Heart right ventricle (tissue), 16 donors: ENCODE results near the gene CCDC59. TPM values are rescaled to one million over a fixed set of nuclear protein-coding genes. Genes with fewer than 3 reads are reported as not detected.

Source experiments
- ATAC-seq, 8 donors: fragments of 200-7000 bp; cut with Tn5 transposase; one replicate each; pipeline ENCODE4 v1.9.1; 2020; ENCODE audit warnings: mild to moderate bottlenecking in 8 of 8, moderate library complexity in 8 of 8, moderate number of reproducible peaks in 1 of 8
- DNase-seq, 2 donors: peaks; one replicate each; pipeline ENCODE4 v3.0.0-alpha.2; 2020
- H3K27ac ChIP-seq, 10 donors: fragments of 200-600 bp; sonication (generic) in 2 of 10; one replicate each; pipeline versions ENCODE4 v1.5.0 to v1.8.0; 2020 to 2022; ENCODE audit warnings: mild to moderate bottlenecking in 3 of 10
- H3K27me3 ChIP-seq, 7 donors: fragments of 200-600 bp; one replicate each; pipeline ENCODE4 v1.8.0; 2021 to 2022; ENCODE audit warnings: mild to moderate bottlenecking in 2 of 7
- H3K36me3 ChIP-seq, 9 donors: fragments of 200-600 bp; sonication (generic) in 1 of 9; one replicate each; pipeline versions ENCODE4 v1.5.0 to v1.8.0; 2020 to 2022; ENCODE audit warnings: mild to moderate bottlenecking in 2 of 9
- H3K4me1 ChIP-seq, 9 donors: fragments of 200-600 bp; sonication (generic) in 1 of 9; one replicate each; pipeline versions ENCODE4 v1.5.0 to v1.8.0; 2020 to 2022; ENCODE audit warnings: mild to moderate bottlenecking in 4 of 9
- H3K4me3 ChIP-seq, 10 donors: fragments of 200-600 bp; sonication (generic) in 2 of 10; one replicate each; pipeline versions ENCODE4 v1.5.0 to v1.8.0; 2020 to 2022; ENCODE audit warnings: mild to moderate bottlenecking in 7 of 10, moderate library complexity in 2 of 10
- H3K9me3 ChIP-seq, 11 donors: fragments of 200-600 bp in 10 of 11; sonication (generic) in 2 of 11; one replicate each; pipeline versions ENCODE4 v1.5.0 to v1.8.0; 2013 to 2022; ENCODE audit warnings: mild to moderate bottlenecking in 2 of 11, control low read depth in 1 of 11, moderate library complexity in 1 of 11
- WGBS, 2 donors: extraction: QIAGEN DNeasy Blood & Tissue Kit; methylation state at CpG; one replicate each; pipeline ENCODE4 v1.1.7; 2013; ENCODE audit warnings: inconsistent platforms in 1 of 2; 5-methylcytosine and 5-hydroxymethylcytosine counted together
- intact Hi-C, 10 donors: fragments of 100-400 bp; cut with DNase I; formaldehyde crosslinking; loops; one replicate each; pipeline versions ENCODE4 v1.11.1 to v1.14.2; 2022
- polyA plus RNA-seq, 2 donors: library from polyadenylated mRNA; stranded (reverse); fragments of 200-250 nt; gene quantifications; one replicate each; pipeline ENCODE4 v1.2.3, GENCODE V29; 2013
- total RNA-seq, 10 donors: library from RNA; stranded (reverse); fragmentation: NEBNext Ultra II Directional in 3 of 10; extraction: Animal tissue kit (Norgen Biotek cat#: 25700) in 3 of 10; gene quantifications; one replicate each; pipeline versions ENCODE4 v1.2.1 to v1.2.4, GENCODE V29; 2021 to 2023
- TF ChIP-seq, protein P1 (sequence below), 9 donors: fragments of 200-600 bp; sonication (generic) in 2 of 9; IDR thresholded peaks; one replicate each; pipeline versions ENCODE4 v1.5.0 to v1.8.0; 2021 to 2022; ENCODE audit warnings: antibody characterized with exemption in 9 of 9, mild to moderate bottlenecking in 5 of 9, moderate library complexity in 1 of 9
- donor health status: Arrhythmogenic right ventricular cardiomyopathy.
- donor health status: ischemic (EF 13 %, LVEDD 7.1; RV severe dilation, severe dysfunction).
- donor health status: healthy with polysubstance abuse.
- donor health status: DM: no; HTN: yes; CAD: no.
- donor health status: DM: no; HTN: no; CAD: no.
- donor health status: ischemic (EF 25% LVEDD 6.9; RV normal size, moderate dysfunction).
- donor health status: ischemic (EF 25% LVEDD 5.7; RV mildly dilated, moderate dysfunction).
- donor health status: healthy.
- donor health status: DM: yes; HTN: yes; CAD: no.
- donor health status: Ischemic cardiomyopathy.
- donor health status: ischemic (EF 35%, LVEDD 5.7; RV mildly dilated, moderate dysfunction).
- donor health status: nonischemic (EF 11% LVEDD 7.7; RV severe dilation, severe dysfunction).
- donor health status: DM: yes; HTN: yes; CAD: no.
- donor health status: PGD.
- donor health status: ischemic (EF 29% LVEDD 5.4; RV normal size, mild dysfunction).
- donor health status: nonischemic (EF 23%, LVEDD 6.1; RV moderate dilation, normal function).

The CCDC59 gene
- total and polyA plus RNA-seq, 12 donors, result 22.7 to 38.2 (median 26.8) TPM

DNA sequence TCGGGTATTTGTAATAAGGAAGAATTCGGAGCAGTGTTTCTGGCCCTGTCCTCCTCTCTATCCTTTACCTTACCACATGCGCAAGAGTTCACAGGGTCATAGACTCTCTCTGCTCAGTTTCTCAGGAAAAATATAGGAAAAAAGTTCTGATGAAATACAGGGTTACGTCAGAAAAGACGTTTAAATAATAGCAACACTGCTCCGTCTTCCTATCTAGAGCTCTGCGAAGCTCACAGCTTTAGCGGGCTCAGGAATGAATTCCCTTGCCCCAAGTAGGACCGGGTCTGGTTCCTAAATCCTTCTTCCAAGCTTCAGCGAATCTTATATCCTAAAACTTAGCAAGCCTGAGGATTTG is 365 bp downstream of the CCDC59 start:
- ATAC-seq (peak in 1 of 8 donors; percentile 0), DNase-seq (no peak)
- Histone ChIP-seq H3K36me3 (peaks cover 0 to 44% (median 25%) of the 10 kb centered on the region in 9 donors), H3K4me3 (peak overlapping the region; percentile 64 to 95 (median 86)), H3K4me1 (peaks cover 0 to 52% (median 41%) of the 10 kb centered on the region in 9 donors), H3K9me3 (no peaks in the 10 kb centered on the region), H3K27me3 (no peaks in the 10 kb centered on the region), H3K27ac (peak overlapping the region in 9 of 10 donors; percentile 91 to 99 (median 96))
- 0 to 1% methylated on average over 10 of the region's 10 CpGs for WGBS, 2 donors
- TF ChIP-seq, protein P1, sequence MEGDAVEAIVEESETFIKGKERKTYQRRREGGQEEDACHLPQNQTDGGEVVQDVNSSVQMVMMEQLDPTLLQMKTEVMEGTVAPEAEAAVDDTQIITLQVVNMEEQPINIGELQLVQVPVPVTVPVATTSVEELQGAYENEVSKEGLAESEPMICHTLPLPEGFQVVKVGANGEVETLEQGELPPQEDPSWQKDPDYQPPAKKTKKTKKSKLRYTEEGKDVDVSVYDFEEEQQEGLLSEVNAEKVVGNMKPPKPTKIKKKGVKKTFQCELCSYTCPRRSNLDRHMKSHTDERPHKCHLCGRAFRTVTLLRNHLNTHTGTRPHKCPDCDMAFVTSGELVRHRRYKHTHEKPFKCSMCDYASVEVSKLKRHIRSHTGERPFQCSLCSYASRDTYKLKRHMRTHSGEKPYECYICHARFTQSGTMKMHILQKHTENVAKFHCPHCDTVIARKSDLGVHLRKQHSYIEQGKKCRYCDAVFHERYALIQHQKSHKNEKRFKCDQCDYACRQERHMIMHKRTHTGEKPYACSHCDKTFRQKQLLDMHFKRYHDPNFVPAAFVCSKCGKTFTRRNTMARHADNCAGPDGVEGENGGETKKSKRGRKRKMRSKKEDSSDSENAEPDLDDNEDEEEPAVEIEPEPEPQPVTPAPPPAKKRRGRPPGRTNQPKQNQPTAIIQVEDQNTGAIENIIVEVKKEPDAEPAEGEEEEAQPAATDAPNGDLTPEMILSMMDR (IDR thresholded peaks at IDR 0.05), result no peak
- intact Hi-C loops, result no loop called here

DNA sequence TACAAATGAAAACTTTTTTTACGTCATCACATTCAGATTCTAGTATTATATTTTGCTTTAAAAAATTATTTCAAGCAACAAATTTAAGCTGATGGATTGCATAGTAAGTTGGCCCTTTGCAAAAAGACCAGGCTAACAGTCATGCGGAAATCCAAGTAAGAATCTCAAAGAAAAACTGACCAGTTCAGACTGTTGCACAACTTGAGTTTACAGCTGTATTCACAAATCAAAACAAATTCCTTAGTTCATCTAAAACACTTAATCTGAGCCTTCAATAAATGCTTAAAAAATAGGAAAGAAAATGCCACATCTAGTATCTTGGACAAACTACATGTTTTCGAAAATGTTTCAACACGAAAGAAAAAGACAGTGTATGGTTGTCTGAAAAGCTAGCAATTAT is 847 bp downstream of the CCDC59 start:
- no peaks in the 10 kb centered on the region for H3K27me3 ChIP-seq
- H3K4me3 ChIP-seq, result peak overlapping the region; percentile 64 to 95 (median 86)
- H3K27ac ChIP-seq, result peak overlapping the region in 5 of 10 donors; percentile 91 to 96 (median 94)
- 44 to 48% methylated on average over 4 of the region's 4 CpGs for WGBS, 2 donors
- peaks cover 0 to 52% (median 41%) of the 10 kb centered on the region in 9 donors for H3K4me1 ChIP-seq
- no peaks in the 10 kb centered on the region for H3K9me3 ChIP-seq
- ATAC-seq (no peak), DNase-seq (no peak)
- H3K36me3 ChIP-seq, result peaks cover 0 to 47% (median 29%) of the 10 kb centered on the region in 9 donors
- TF ChIP-seq, protein P1 (IDR thresholded peaks at IDR 0.05), result no peak
- intact Hi-C loops, result no loop called here

DNA sequence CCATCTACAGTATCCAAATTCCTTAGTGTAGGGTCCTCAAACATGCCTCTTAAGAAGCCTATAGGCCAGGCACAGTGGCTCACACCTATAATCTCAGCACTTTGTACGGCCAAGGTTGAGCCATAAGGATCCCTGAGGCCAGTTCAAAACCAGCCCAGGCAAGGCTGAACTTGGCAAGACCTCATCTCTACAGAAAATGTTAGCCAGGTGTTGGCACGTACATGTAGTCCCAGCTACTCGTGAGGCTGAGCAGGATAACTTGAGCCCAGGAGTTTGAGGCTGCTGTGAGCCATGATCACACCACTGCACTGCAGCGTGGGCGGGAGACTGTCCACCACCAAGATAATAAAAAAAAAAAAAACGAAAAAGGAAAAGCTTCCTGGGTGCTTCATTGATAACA is 6.8 kb downstream of the CCDC59 start:
- Histone ChIP-seq H3K27me3 (no peaks in the 10 kb centered on the region), H3K9me3 (no peaks in the 10 kb centered on the region), H3K36me3 (peaks cover 0 to 90% (median 33%) of the 10 kb centered on the region in 9 donors), H3K4me1 (peaks cover 0 to 24% (median 11%) of the 10 kb centered on the region in 9 donors), H3K27ac (no peak overlapping the region), H3K4me3 (no peak overlapping the region)
- WGBS, 2 donors, result 76 to 86% methylated on average over 6 of the region's 6 CpGs
- TF ChIP-seq, protein P1 (IDR thresholded peaks at IDR 0.05), result no peak
- ATAC-seq (no peak), DNase-seq (no peak)
- intact Hi-C loops, result no loop called here

DNA sequence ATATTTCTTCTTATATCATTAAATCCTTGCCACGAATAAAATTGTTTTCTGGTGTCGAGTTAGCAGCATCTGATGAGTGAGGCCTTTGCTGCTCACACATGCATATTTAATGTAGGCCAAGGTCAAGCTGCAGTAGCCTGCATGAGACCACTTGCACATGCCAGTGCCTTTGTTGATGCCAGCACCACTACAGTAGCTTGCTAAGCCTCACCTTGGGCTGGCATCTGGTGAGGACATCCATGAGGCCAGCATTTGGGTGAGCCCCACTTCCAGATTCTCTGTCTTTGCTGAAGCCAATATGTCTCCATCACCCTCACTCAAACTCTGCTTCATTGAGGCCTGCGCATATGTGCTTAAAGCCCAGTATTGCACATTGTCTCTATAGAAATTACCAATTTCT is 8.0 kb downstream of the CCDC59 start:
- TF ChIP-seq, protein P1 (IDR thresholded peaks at IDR 0.05), result no peak
- 94 to 96% methylated on average over 3 of the region's 3 CpGs for WGBS, 2 donors

More for the DNA sequence above, 8.0 kb downstream of the CCDC59 start:
- intact Hi-C loops, result no loop called here
- H3K4me3 ChIP-seq, result no peak overlapping the region
- no peak for DNase-seq
- no peaks in the 10 kb centered on the region for H3K27me3 ChIP-seq
- H3K36me3 ChIP-seq, result peaks cover 0 to 77% (median 26%) of the 10 kb centered on the region in 9 donors
- peaks cover 0 to 11% (median 0%) of the 10 kb centered on the region in 9 donors for H3K4me1 ChIP-seq
- no peak overlapping the region for H3K27ac ChIP-seq
- H3K9me3 ChIP-seq, result no peaks in the 10 kb centered on the region
- no peak for ATAC-seq
